ENCODE measurements around the gene OR12D1.

GRCh38 chr6:29376003-29376402 is 38.7 kb upstream of the OR12D1 start:
- TF ChIP-seq RARB (CRISPR knock-in tag; IDR thresholded peaks at IDR 0.05) (no peak), PATZ1 (CRISPR knock-in tag; IDR thresholded peaks at IDR 0.05; ENCODE audit: borderline replicate concordance) (no peak), PPARA (CRISPR knock-in tag; IDR thresholded peaks at IDR 0.05; ENCODE audit: borderline replicate concordance) (no peak), CSRNP3 (CRISPR knock-in tag; IDR thresholded peaks at IDR 0.05) (no peak), ARNTL (CRISPR knock-in tag; IDR thresholded peaks at IDR 0.05; ENCODE audit: borderline replicate concordance, low read depth) (no peak), ZNF70 (CRISPR knock-in tag; IDR thresholded peaks at IDR 0.05) (no peak), ZFP3 (CRISPR knock-in tag; IDR thresholded peaks at IDR 0.05) (no peak)

All from SK-N-SH treated with all-trans-retinoic acid at 6 μM for 48 hours (cell line).